ENCODE measurements around the gene BCAR1. TPM values are rescaled to one million over a fixed set of nuclear protein-coding genes. Genes with fewer than 3 reads are reported as not detected.

BCAR1 gene
- polyA plus RNA-seq, 1 donor (not counting 4 experiments of a cell fraction or from before 2014, with no cell fraction given) = 17.8 TPM

DNA sequence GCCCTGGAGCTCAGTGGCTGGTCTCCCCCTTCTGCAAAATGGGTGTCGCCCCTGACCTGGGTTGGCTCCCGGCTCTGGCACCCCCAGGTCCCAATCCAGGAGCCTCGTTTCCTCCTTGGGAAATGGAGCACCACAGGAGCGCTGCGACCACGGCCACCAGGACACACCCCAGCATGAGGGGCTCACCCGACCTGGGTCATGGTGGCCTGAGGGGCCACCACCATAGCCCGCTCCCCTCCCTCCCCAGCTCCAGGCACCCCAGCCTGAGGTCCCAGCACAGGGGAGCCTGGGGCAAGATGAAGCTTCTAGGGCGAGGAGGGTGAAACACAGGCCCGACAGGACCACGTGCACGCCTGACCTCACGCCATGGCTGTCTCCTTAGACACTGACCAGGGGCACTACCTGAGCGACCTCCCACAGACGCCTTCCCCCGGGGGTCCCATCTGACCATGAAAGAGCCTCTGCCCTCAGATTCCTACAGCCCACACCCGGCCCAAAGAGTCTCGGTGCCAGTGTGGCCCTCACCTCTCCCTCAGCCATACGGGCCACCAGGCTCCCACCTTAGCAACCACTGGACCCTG lies 11.8 kb downstream of the BCAR1 start:
- dilution Hi-C loops (cut with MboI; ENCODE audit: extremely low pct_ligation_motif_present, low sequenced_read_pairs) = loop anchor here (25.0 kb wide), 1 partner anchor 148 kb away; no protein-coding TSS in a partner anchor
- H3K36me3 ChIP-seq (ENCODE audit: control insufficient read depth in 2 of 2, extremely low read depth in 1 of 2, insufficient read depth in 2 of 2, low read length in 2 of 2) = peaks cover 45 to 61% of the 10 kb centered on the region in 2 experiments
- H3K79me2 ChIP-seq (ENCODE audit: control insufficient read depth, insufficient read depth, low read length) = peaks cover 93% of the 10 kb centered on the region
- peaks cover 12% of the 10 kb centered on the region for H4K20me1 ChIP-seq (ENCODE audit: control insufficient read depth, extremely low read depth, insufficient read depth, low read length)
- H3K4me3 ChIP-seq (ENCODE audit: control insufficient read depth in 2 of 3, extremely low read depth in 1 of 3, insufficient read depth in 2 of 3, low read depth in 1 of 3, low read length in 3 of 3) = no peak overlapping the region
- no peak overlapping the region for H3K27ac ChIP-seq (ENCODE audit: control insufficient read depth, insufficient read depth, low read length)
- H3K4me2 ChIP-seq (ENCODE audit: control insufficient read depth, extremely low read depth, insufficient read depth, low read depth, low read length) = no peak overlapping the region
- no peak for FAIRE-seq
- H3K27me3 ChIP-seq (ENCODE audit: control insufficient read depth, extremely low read depth, insufficient read depth, low read length) = no peaks in the 10 kb centered on the region
- H3K4me1 ChIP-seq (ENCODE audit: control insufficient read depth, extremely low read depth, insufficient read depth, low read length) = peaks cover 28% of the 10 kb centered on the region
- H3K9me1 ChIP-seq (ENCODE audit: control insufficient read depth, extremely low read depth, insufficient read depth, low read length) = no peaks in the 10 kb centered on the region
- no peak for TF ChIP-seq EZH2 (IDR thresholded peaks at IDR 0.05; ENCODE audit: low read length)
- TF ChIP-seq, protein P1, sequence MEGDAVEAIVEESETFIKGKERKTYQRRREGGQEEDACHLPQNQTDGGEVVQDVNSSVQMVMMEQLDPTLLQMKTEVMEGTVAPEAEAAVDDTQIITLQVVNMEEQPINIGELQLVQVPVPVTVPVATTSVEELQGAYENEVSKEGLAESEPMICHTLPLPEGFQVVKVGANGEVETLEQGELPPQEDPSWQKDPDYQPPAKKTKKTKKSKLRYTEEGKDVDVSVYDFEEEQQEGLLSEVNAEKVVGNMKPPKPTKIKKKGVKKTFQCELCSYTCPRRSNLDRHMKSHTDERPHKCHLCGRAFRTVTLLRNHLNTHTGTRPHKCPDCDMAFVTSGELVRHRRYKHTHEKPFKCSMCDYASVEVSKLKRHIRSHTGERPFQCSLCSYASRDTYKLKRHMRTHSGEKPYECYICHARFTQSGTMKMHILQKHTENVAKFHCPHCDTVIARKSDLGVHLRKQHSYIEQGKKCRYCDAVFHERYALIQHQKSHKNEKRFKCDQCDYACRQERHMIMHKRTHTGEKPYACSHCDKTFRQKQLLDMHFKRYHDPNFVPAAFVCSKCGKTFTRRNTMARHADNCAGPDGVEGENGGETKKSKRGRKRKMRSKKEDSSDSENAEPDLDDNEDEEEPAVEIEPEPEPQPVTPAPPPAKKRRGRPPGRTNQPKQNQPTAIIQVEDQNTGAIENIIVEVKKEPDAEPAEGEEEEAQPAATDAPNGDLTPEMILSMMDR (optimal IDR thresholded peaks at IDR 0.05 in 1 of 3, IDR thresholded peaks at IDR 0.05 in 1 of 3, conservative IDR thresholded peaks at IDR 0.05 in 1 of 3; ENCODE audit: extremely low read depth in 1 of 3, insufficient read depth in 2 of 3, low read length in 3 of 3) = no peak
- no peak for DNase-seq (ENCODE audit: low read depth, low spot score)
- H3K9me3 ChIP-seq (ENCODE audit: control insufficient read depth, low read depth, low read length) = no peaks in the 10 kb centered on the region
- no peak overlapping the region for H2AFZ ChIP-seq (ENCODE audit: control insufficient read depth, low read length)
- H3K9ac ChIP-seq (ENCODE audit: control insufficient read depth, extremely low read depth, insufficient read depth, low read length) = peak overlapping the region; percentile 4

DNA sequence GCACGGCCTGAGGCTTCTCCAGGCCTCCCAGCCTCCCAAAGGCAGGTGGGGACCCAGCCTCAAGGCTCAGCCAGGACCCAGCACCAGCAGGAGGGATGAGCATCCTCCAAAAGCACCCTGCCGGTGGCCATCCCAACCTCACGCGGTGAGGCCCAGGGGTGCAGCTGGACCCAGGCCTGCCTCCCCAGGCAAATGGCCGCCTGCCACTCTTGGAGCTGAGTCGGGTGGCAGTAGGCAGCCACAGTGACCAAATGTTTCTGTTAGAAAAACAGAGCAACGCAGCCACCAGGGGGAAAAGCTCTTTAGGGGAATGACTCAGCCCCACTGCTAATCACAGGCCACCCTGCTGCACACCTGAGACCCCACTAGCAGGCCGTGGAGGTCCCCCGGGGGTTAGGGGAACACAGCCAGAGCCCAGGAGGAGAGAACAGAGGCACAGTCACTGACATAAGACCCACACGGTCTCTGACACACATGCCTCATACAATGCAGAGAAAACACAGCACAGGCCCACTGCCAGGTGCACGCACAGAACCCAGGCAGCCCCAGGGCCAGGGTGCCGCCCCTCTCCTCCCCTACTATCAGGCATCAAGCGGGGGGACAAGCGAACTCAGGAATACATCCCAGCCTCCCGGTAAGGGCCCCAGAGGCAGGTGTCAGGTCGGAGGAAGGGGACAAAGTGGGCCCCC lies 12.4 kb downstream of the BCAR1 start:
- peak overlapping the region; percentile 17 for H3K4me2 ChIP-seq (ENCODE audit: control insufficient read depth, extremely low read depth, insufficient read depth, low read depth, low read length)
- H2AFZ ChIP-seq (ENCODE audit: control insufficient read depth, low read length) = no peak overlapping the region
- peaks cover 28% of the 10 kb centered on the region for H3K4me1 ChIP-seq (ENCODE audit: control insufficient read depth, extremely low read depth, insufficient read depth, low read length)
- peak overlapping the region; percentile 40 for H3K27ac ChIP-seq (ENCODE audit: control insufficient read depth, insufficient read depth, low read length)
- H4K20me1 ChIP-seq (ENCODE audit: control insufficient read depth, extremely low read depth, insufficient read depth, low read length) = peaks cover 12% of the 10 kb centered on the region
- no peaks in the 10 kb centered on the region for H3K9me1 ChIP-seq (ENCODE audit: control insufficient read depth, extremely low read depth, insufficient read depth, low read length)
- no peaks in the 10 kb centered on the region for H3K27me3 ChIP-seq (ENCODE audit: control insufficient read depth, extremely low read depth, insufficient read depth, low read length)
- no peak overlapping the region for H3K4me3 ChIP-seq (ENCODE audit: control insufficient read depth in 2 of 3, extremely low read depth in 1 of 3, insufficient read depth in 2 of 3, low read depth in 1 of 3, low read length in 3 of 3)
- peaks cover 46 to 61% of the 10 kb centered on the region in 2 experiments for H3K36me3 ChIP-seq (ENCODE audit: control insufficient read depth in 2 of 2, extremely low read depth in 1 of 2, insufficient read depth in 2 of 2, low read length in 2 of 2)
- no peak for DNase-seq (ENCODE audit: low read depth, low spot score)
- dilution Hi-C loops (cut with MboI; ENCODE audit: extremely low pct_ligation_motif_present, low sequenced_read_pairs) = loop anchor here (25.0 kb wide), 1 partner anchor 148 kb away; no protein-coding TSS in a partner anchor
- peaks cover 91% of the 10 kb centered on the region for H3K79me2 ChIP-seq (ENCODE audit: control insufficient read depth, insufficient read depth, low read length)
- no peak for TF ChIP-seq EZH2 (IDR thresholded peaks at IDR 0.05; ENCODE audit: low read length)
- TF ChIP-seq, protein P1 (optimal IDR thresholded peaks at IDR 0.05 in 1 of 3, IDR thresholded peaks at IDR 0.05 in 1 of 3, conservative IDR thresholded peaks at IDR 0.05 in 1 of 3; ENCODE audit: extremely low read depth in 1 of 3, insufficient read depth in 2 of 3, low read length in 3 of 3) = peak in 2 of 3 experiments; percentile 16 to 25
- H3K9ac ChIP-seq (ENCODE audit: control insufficient read depth, extremely low read depth, insufficient read depth, low read length) = peak overlapping the region; percentile 41
- H3K9me3 ChIP-seq (ENCODE audit: control insufficient read depth, low read depth, low read length) = no peaks in the 10 kb centered on the region
- FAIRE-seq = no peak

Data from keratinocyte (primary cell).